HG03135 (cell line): ENCODE data around the gene GPS1.

ENCODE experiments used
- ATAC-seq: cut with Tn5 transposase; IDR thresholded peaks from one replicate; pipeline ENCODE4 v1.9.1; 2021; ENCODE audit warnings: mild to moderate bottlenecking, moderate library complexity; ENCODE audit not compliant: unreplicated experiment

Gene GPS1

GRCh38 chr17:82076018-82076784 lies 24.5 kb downstream of the GPS1 start:
- no peak for ATAC-seq

- no peak for ATAC-seq
Observed at GRCh38 chr17:82076785-82077591, 25.3 kb downstream of the GPS1 start.

DNA sequence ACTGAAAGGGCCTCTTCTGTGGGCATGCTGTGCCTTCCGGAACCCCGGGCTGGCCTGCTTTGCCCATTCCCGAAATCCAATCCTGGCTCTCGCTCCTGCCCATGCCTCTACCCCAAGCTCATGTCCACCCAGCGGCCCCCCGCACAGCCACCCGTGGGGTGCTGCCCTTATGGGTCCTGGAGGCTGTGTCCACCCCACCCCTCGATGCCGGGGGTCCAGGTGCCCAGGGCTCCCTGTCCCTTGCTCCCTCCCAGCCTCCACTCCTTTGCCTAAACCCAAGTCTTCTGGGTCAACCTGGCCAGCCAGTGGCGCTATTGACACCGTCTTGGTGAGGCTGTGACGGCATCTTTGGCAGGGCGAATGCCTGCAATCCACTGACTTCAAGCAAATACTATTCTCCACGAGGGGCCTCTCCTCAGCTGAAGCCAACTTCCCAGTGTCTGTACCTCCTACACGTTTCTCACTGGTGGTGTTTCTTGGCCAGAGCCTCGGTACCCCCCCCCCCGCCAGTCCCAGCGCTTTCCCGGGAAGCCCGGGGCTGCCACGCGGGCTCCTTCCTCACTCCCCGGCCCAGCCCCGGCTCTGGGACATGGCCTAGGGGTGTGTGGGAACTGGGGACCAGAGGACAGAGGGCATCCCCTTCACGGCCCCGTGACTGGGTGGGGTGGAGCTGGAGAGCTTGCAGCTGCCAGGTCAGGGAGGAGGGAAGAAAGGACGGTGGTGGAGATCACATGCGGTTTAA lies 26.1 kb downstream of the GPS1 start:
- ATAC-seq, result no peak

DNA sequence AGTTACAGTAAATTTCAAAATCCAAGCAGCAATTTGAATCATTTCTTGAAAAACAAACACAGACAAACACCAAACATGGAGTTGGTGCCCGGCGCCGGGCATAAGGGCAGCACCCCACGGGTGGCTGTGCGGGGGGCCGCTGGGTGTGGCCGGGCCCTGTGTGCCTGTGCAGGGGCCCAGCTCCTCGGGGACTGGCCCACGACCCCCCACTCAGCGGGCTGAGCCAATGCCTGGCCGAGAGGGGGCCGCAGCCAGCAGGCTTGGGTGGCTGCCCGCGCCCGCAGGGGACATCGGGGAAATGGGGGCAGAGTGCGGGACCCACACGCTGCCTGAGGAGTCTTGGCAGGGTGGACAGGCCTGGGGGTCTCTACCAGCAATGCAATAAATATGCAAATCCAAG lies 26.7 kb downstream of the GPS1 start:
- ATAC-seq, result no peak

GRCh38 chr17:82079001-82079677 lies 27.4 kb downstream of the GPS1 start:
- ATAC-seq, result no peak

DNA sequence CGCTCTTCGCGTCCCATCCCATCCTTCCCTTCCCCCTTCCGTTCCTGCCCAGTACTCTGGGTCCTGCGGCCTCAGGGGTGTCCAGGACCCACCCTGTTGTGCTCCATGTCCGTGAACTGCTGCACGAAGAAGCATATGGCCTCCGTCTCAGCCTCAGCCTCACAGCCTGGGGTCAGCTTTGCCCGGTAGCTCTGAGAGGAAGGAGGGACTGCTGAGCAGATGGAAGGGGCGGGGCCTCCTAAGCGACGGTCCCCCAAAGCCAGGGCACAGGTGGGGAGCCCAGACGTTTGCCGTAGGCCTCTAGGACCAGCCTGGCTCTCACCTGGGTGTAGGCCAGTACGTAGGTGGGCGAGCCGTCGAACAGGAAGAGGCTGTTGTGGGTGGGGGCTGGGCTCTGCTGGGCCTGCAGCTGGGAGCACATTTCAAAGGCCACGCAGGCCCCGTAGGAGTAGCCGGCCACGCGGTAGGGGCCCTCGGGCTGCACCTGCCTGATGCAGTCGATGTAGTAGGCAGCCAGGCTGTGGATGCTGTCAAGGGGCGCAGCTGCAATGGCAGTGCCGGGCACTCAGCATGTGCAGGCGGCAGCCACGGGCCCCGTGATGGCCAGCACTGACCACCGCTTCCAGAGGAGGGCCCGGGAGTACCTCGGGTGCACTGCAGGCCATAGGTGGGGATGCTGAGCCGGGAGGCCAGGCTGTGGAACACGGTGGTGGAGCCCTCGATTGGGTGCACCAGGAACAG lies 28.5 kb downstream of the GPS1 start:
- ATAC-seq, result no peak

- no peak for ATAC-seq
Observed at GRCh38 chr17:82080789-82081464, 29.2 kb downstream of the GPS1 start.

DNA sequence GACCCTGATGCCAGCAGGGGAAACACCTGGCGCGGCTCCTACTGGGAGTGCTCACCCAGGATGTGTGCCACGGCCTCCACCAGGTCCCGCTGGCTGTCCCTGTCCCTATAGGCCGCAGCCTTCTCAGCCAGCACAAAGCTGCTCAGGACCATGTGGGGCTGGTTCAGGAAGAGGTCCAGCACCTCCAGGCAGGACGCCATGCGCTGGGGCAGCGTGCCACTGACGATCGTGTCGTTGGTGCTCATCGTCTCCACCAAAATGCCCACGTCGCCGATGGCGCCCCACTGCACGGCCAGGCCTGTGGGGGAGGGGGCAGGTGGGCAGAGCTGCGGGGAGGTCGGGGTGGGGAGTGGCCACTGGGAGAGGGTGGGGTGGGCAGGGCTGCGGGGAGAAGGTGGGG lies 29.8 kb downstream of the GPS1 start:
- no peak for ATAC-seq

DNA sequence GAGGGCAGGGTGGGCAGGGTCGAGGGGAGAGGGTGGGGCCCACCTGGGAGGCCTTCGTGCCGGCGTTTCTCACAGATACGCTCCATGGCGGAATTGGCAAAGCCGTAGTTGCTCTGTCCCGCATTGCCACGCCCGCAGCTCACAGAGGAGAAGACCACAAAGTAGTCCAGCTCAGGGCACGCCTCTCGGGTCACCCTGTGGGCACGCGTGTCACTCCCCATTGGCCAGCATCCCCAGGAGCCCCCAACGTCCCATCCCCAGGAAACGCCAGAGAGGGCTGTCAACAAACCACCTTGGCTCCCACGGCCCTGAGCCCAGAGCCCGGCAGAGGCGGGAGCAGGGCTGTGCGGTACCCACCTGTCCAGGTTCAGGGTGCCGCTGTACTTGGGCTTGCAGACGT lies 30.3 kb downstream of the GPS1 start:
- ATAC-seq, result no peak

DNA sequence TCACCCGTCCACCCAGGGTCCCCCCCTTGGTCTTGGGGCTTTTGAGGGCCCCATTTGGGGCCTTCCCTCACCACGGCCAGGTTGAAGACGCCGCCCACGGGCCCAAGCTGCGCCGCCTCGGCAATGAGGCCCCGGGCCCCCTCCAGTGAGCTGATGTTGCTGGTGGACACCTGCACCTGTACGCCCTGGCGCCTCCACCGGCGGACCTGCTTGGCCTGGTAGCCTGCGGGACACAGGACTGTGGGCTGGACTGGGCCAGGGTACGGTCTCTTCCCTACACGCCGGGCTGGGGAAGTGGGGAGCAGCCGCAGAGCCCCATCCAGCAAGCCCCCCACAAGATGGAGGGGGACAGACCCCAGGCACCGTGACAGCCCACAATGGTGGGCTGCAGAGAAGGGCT lies 30.8 kb downstream of the GPS1 start:
- ATAC-seq, result no peak

GRCh38 chr17:82083009-82083408 lies 31.3 kb downstream of the GPS1 start:
- ATAC-seq, result no peak

- ATAC-seq, result no peak
Observed at GRCh38 chr17:82083533-82084359, 32.0 kb downstream of the GPS1 start.

DNA sequence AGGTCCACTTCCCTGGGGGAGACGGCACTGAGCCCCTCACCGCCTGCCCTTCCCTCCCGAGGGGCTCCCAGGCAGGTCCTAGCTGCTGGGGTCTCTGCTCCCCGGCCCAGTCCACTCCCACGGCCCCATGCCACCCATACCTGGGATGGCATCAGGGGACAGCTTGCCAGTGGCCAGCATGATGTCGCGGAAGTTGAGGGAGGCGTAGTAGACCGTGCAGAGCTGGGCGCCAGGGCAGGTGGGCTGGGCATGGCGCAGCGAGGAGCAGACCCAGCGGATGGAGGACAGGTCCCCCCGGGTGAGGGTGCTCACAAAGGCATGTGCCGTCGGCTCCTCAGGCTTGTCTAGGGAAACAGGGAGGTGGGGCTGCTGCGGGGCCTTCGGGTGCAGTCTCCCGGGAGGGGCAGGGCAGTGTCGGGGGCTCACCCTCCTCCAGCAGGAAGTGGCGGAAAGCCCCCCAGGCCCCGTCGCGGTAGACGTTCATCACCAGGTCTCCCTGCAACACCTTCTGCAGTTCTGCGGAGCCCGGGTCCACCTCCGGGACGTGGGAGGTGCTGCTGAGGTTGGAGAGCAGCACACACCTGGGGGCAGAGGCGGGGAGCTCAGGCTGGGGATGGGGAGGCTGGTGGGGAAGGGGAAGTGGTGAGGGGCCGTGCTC lies 32.8 kb downstream of the GPS1 start:
- ATAC-seq, result no peak

GRCh38 chr17:82085031-82085861 lies 33.5 kb downstream of the GPS1 start:
- ATAC-seq, result no peak

- no peak for ATAC-seq
Observed at GRCh38 chr17:82085931-82086764, 34.5 kb downstream of the GPS1 start.
